SU-DHL-6 (cell line): ENCODE data around the gene AP2S1.

ENCODE experiments used
- EZH2phosphoT487 ChIP-seq: fragments of 200-600 bp; sonication (generic), shearing (Covaris generic); conservative IDR thresholded peaks from 2 replicates; pipeline ENCODE4 v1.6.1; 2018; ENCODE audit warnings: mild to moderate bottlenecking, antibody characterized with exemption, low read length, moderate library complexity, mixed read lengths
- TF ChIP-seq, protein P1 (sequence below): fragments of 200-600 bp; sonication (generic); IDR thresholded peaks from one replicate; pipeline ENCODE4 v1.5.1; 2017; ENCODE audit warnings: antibody characterized with exemption, mild to moderate bottlenecking, low read length, moderate library complexity; ENCODE audit not compliant: insufficient read depth, poor library complexity, severe bottlenecking

GRCh38 chr19:46844067-46844489 is 6.6 kb downstream of the AP2S1 start:
- TF ChIP-seq, protein P1, sequence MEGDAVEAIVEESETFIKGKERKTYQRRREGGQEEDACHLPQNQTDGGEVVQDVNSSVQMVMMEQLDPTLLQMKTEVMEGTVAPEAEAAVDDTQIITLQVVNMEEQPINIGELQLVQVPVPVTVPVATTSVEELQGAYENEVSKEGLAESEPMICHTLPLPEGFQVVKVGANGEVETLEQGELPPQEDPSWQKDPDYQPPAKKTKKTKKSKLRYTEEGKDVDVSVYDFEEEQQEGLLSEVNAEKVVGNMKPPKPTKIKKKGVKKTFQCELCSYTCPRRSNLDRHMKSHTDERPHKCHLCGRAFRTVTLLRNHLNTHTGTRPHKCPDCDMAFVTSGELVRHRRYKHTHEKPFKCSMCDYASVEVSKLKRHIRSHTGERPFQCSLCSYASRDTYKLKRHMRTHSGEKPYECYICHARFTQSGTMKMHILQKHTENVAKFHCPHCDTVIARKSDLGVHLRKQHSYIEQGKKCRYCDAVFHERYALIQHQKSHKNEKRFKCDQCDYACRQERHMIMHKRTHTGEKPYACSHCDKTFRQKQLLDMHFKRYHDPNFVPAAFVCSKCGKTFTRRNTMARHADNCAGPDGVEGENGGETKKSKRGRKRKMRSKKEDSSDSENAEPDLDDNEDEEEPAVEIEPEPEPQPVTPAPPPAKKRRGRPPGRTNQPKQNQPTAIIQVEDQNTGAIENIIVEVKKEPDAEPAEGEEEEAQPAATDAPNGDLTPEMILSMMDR: no peak
- TF ChIP-seq EZH2phosphoT487: no peak
